Neuronal stem cell (in vitro differentiated cells): ENCODE measurements around the gene VEPH1.
A peak's percentile ranks its signal among the peaks of the same experiment; 100 is the strongest.

ENCODE experiments used
- DNase-seq: peaks from one replicate; pipeline ENCODE4 v3.0.0-alpha.2; 2013; ENCODE audit warnings: low spot score
- H2AFZ ChIP-seq: one replicate; pipeline ENCODE4 v1.6.1; 2013; ENCODE audit warnings: mild to moderate bottlenecking, low read length, inconsistent platforms
- H2AK5ac ChIP-seq: 2 replicates; pipeline ENCODE4 v1.6.1; 2013; ENCODE audit warnings: low read depth, mild to moderate bottlenecking, inconsistent platforms, low read length, moderate library complexity, mixed read lengths
- H2BK120ac ChIP-seq: 2 replicates; pipeline ENCODE4 v1.6.1; 2013; ENCODE audit warnings: low read depth, mild to moderate bottlenecking, inconsistent platforms, low read length, moderate library complexity, mixed read lengths
- H2BK12ac ChIP-seq: one replicate; pipeline ENCODE4 v1.6.1; 2013; ENCODE audit warnings: low read length, inconsistent platforms
- H2BK15ac ChIP-seq: 2 replicates; pipeline ENCODE4 v1.6.1; 2013; ENCODE audit warnings: mild to moderate bottlenecking, low read length, inconsistent platforms, mixed read lengths
- H2BK5ac ChIP-seq: one replicate; pipeline ENCODE4 v1.6.1; 2013; ENCODE audit warnings: inconsistent platforms, mild to moderate bottlenecking, low read length, moderate library complexity
- H3K14ac ChIP-seq: one replicate; pipeline ENCODE4 v1.6.1; 2013; ENCODE audit warnings: low read length, inconsistent platforms
- H3K18ac ChIP-seq: 2 replicates; pipeline ENCODE4 v1.6.1; 2013; ENCODE audit warnings: low read length, inconsistent platforms
- H3K23ac ChIP-seq: 2 replicates; pipeline ENCODE4 v1.6.1; 2013; ENCODE audit warnings: low read depth, mild to moderate bottlenecking, mixed read lengths, low read length, inconsistent platforms; ENCODE audit not compliant: poor library complexity
- H3K27ac ChIP-seq: replicated peaks from 3 replicates; pipeline ENCODE4 v1.5.1; 2013; ENCODE audit warnings: low read length, inconsistent platforms
- H3K27me3 ChIP-seq, 3 experiments: 2 replicates each; pipeline ENCODE4 v1.6.1; 2013; ENCODE audit warnings: low read length in 3 of 3, mild to moderate bottlenecking in 2 of 3, inconsistent platforms in 1 of 3, low read depth in 1 of 3, mixed read lengths in 1 of 3, moderate library complexity in 1 of 3; ENCODE audit not compliant: control insufficient read depth in 3 of 3, insufficient read depth in 3 of 3
- H3K36me3 ChIP-seq, 2 donors: replicated peaks in 1 of 2; 2 replicates each; pipeline ENCODE4 v1.6.1; 2013; ENCODE audit warnings: low read length in 2 of 2; ENCODE audit not compliant: control insufficient read depth in 2 of 2, insufficient read depth in 2 of 2
- H3K4ac ChIP-seq: 2 replicates; pipeline ENCODE4 v1.6.1; 2013; ENCODE audit warnings: inconsistent platforms, mild to moderate bottlenecking, low read length, moderate library complexity
- H3K4me1 ChIP-seq, 2 donors: 1 replicate in 1 of 2; 2 replicates in 1 of 2; pipeline ENCODE4 v1.6.1; 2013; ENCODE audit warnings: low read length in 2 of 2, low read depth in 1 of 2; ENCODE audit not compliant: control insufficient read depth in 2 of 2, insufficient read depth in 1 of 2
- H3K4me2 ChIP-seq: one replicate; pipeline ENCODE4 v1.6.1; 2013; ENCODE audit warnings: mild to moderate bottlenecking, low read length, inconsistent platforms; ENCODE audit not compliant: insufficient read depth, poor library complexity, severe bottlenecking
- H3K4me3 ChIP-seq, 2 donors: 2 replicates each; pipeline ENCODE4 v1.5.1; 2013; ENCODE audit warnings: low read length in 2 of 2, mild to moderate bottlenecking in 2 of 2, inconsistent platforms in 1 of 2, moderate library complexity in 1 of 2
- H3K79me1 ChIP-seq: one replicate; pipeline ENCODE4 v1.6.1; 2013; ENCODE audit warnings: low read depth, mild to moderate bottlenecking, inconsistent platforms, low read length, moderate library complexity
- H3K9ac ChIP-seq: one replicate; pipeline ENCODE4 v1.6.1; 2013; ENCODE audit warnings: mild to moderate bottlenecking, low read depth, low read length, inconsistent platforms; ENCODE audit not compliant: poor library complexity
- H3K9me3 ChIP-seq, 2 donors: replicated peaks in 1 of 2; 2 replicates each; pipeline versions ENCODE3 to v1.6.1; 2013; ENCODE audit warnings: low read length in 2 of 2, mild to moderate bottlenecking in 2 of 2, inconsistent platforms in 1 of 2, low read depth in 1 of 2, mixed read lengths in 1 of 2, moderate library complexity in 1 of 2; ENCODE audit not compliant: control insufficient read depth in 2 of 2, insufficient read depth in 1 of 2
- H4K8ac ChIP-seq: one replicate; pipeline ENCODE4 v1.6.1; 2013; ENCODE audit warnings: low read depth, mild to moderate bottlenecking, inconsistent platforms, low read length, moderate library complexity
- H4K91ac ChIP-seq: one replicate; pipeline ENCODE4 v1.6.1; 2013; ENCODE audit warnings: low read length, low read depth, mild to moderate bottlenecking, inconsistent platforms; ENCODE audit not compliant: poor library complexity
- WGBS, 2 donors: extraction: QIAGEN DNeasy Blood & Tissue Kit; methylation state at CpG; one replicate each; pipeline ENCODE4 v1.1.7; 2013; ENCODE audit warnings: missing lambda C conversion rate in 2 of 2, mixed read lengths in 1 of 2; ENCODE audit not compliant: insufficient read length in 2 of 2, insufficient replicate concordance in 1 of 2; ENCODE audit errors: extremely low coverage in 2 of 2; 5-methylcytosine and 5-hydroxymethylcytosine counted together

Gene VEPH1

GRCh38 chr3:157355276-157355675, 147.9 kb downstream of the VEPH1 start:
- H4K8ac ChIP-seq: no peak overlapping the region
- H2BK5ac ChIP-seq: no peak overlapping the region
- no peak overlapping the region for H2BK15ac ChIP-seq
- peaks cover 0 to 11% of the 10 kb centered on the region in 2 donors for H3K9me3 ChIP-seq
- H2BK12ac ChIP-seq: no peak overlapping the region
- no peak overlapping the region for H2BK120ac ChIP-seq
- peak overlapping the region; percentile 45 for H3K18ac ChIP-seq
- H3K9ac ChIP-seq: no peak overlapping the region
- DNase-seq: no peak
- H3K4me2 ChIP-seq: no peak overlapping the region
- H3K27ac ChIP-seq: no peak overlapping the region
- peaks cover 2 to 3% of the 10 kb centered on the region in 2 donors for H3K4me1 ChIP-seq
- H3K14ac ChIP-seq: no peak overlapping the region
- no peaks in the 10 kb centered on the region for H3K36me3 ChIP-seq
- no peak overlapping the region for H3K4me3 ChIP-seq
- H2AFZ ChIP-seq: peak overlapping the region; percentile 18
- no peak overlapping the region for H2AK5ac ChIP-seq
- no peaks in the 10 kb centered on the region for H3K27me3 ChIP-seq
- no peaks in the 10 kb centered on the region for H3K79me1 ChIP-seq
- WGBS, 2 donors: no CpG with 5 or more reads among the region's 2 CpGs
- H3K4ac ChIP-seq: no peak overlapping the region
- H4K91ac ChIP-seq: no peak overlapping the region
- H3K23ac ChIP-seq: no peak overlapping the region

DNA sequence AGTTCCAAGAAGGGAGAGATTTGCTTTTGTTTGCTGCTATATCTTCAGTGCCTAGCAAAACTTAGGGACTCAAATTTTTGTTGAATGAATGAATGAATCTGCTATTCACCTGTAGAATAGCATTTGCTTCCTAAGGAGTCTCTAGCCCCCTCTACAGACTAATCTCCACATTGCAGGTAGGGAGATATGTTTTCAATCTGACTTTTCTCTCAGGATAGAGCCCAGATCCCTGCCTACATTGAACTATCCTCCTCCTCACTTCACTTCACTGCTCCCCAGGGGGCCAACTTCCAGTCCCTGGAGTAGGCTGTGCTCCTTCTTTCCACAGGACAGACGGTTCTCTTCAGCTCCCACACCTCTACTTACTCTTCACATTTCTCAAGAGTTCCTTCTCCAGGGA, 148.5 kb downstream of the VEPH1 start:
- H2AFZ ChIP-seq: peak overlapping the region; percentile 18
- DNase-seq: no peak
- H2BK12ac ChIP-seq: no peak overlapping the region
- no CpG with 5 or more reads among the region's 1 CpG for WGBS, 2 donors
- no peak overlapping the region for H2BK120ac ChIP-seq
- no peak overlapping the region for H4K91ac ChIP-seq
- H3K36me3 ChIP-seq: no peaks in the 10 kb centered on the region
- no peak overlapping the region for H3K14ac ChIP-seq
- no peak overlapping the region for H3K4me3 ChIP-seq
- no peak overlapping the region for H2BK5ac ChIP-seq
- no peak overlapping the region for H3K23ac ChIP-seq
- no peak overlapping the region for H3K18ac ChIP-seq
- no peak overlapping the region for H4K8ac ChIP-seq
- H3K4ac ChIP-seq: no peak overlapping the region
- H3K9ac ChIP-seq: no peak overlapping the region
- no peaks in the 10 kb centered on the region for H3K27me3 ChIP-seq
- H3K4me1 ChIP-seq: peaks cover 0 to 2% of the 10 kb centered on the region in 2 donors
- H2AK5ac ChIP-seq: no peak overlapping the region
- H3K27ac ChIP-seq: no peak overlapping the region
- peaks cover 0 to 16% of the 10 kb centered on the region in 2 donors for H3K9me3 ChIP-seq
- no peaks in the 10 kb centered on the region for H3K79me1 ChIP-seq
- H2BK15ac ChIP-seq: no peak overlapping the region
- no peak overlapping the region for H3K4me2 ChIP-seq

GRCh38 chr3:157354254-157354653, 149.0 kb downstream of the VEPH1 start:
- no peaks in the 10 kb centered on the region for H3K36me3 ChIP-seq
- H3K18ac ChIP-seq: no peak overlapping the region
- H2AFZ ChIP-seq: no peak overlapping the region
- no peak overlapping the region for H2BK120ac ChIP-seq
- no peaks in the 10 kb centered on the region for H3K27me3 ChIP-seq
- no peak overlapping the region for H3K23ac ChIP-seq
- peaks cover 0 to 2% of the 10 kb centered on the region in 2 donors for H3K4me1 ChIP-seq
- no peak overlapping the region for H3K9ac ChIP-seq
- no peak overlapping the region for H3K4me2 ChIP-seq
- H3K9me3 ChIP-seq: peaks cover 0 to 21% of the 10 kb centered on the region in 2 donors
- H3K4me3 ChIP-seq: no peak overlapping the region
- no peaks in the 10 kb centered on the region for H3K79me1 ChIP-seq
- no peak overlapping the region for H2BK5ac ChIP-seq
- H3K4ac ChIP-seq: no peak overlapping the region
- H3K27ac ChIP-seq: no peak overlapping the region
- no peak overlapping the region for H2BK12ac ChIP-seq
- H4K8ac ChIP-seq: no peak overlapping the region
- WGBS, 2 donors: no CpG with 5 or more reads among the region's 1 CpG
- H3K14ac ChIP-seq: no peak overlapping the region
- H4K91ac ChIP-seq: no peak overlapping the region
- DNase-seq: no peak
- H2BK15ac ChIP-seq: no peak overlapping the region
- H2AK5ac ChIP-seq: no peak overlapping the region

DNA sequence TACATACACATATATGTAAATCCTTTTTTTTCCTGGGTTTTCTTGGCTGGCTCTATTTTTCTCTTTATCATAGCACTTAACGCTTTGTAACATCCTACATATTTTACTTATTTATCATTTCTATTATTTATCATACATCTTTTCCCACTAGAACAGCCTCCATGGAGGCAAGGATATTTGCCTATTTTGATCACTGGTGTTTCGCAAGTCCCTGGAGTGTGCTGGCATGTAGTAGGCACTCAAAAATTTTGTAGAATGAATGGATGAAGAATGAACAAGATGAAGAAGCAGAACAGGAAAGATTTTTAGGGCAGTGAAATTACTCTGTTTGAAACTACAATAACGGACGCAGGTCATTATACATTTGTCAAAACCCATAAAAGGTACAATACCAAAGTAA, 149.6 kb downstream of the VEPH1 start:
- H3K23ac ChIP-seq: no peak overlapping the region
- no peak overlapping the region for H3K4ac ChIP-seq
- no peak overlapping the region for H2AFZ ChIP-seq
- H3K27me3 ChIP-seq: no peaks in the 10 kb centered on the region
- H3K4me2 ChIP-seq: no peak overlapping the region
- H3K4me3 ChIP-seq: no peak overlapping the region
- H4K8ac ChIP-seq: no peak overlapping the region
- no peak overlapping the region for H2BK5ac ChIP-seq
- H2BK15ac ChIP-seq: no peak overlapping the region
- DNase-seq: no peak
- H3K9ac ChIP-seq: no peak overlapping the region
- H3K27ac ChIP-seq: no peak overlapping the region
- peaks cover 0 to 26% of the 10 kb centered on the region in 2 donors for H3K9me3 ChIP-seq
- no peak overlapping the region for H3K14ac ChIP-seq
- no peak overlapping the region for H3K18ac ChIP-seq
- no peaks in the 10 kb centered on the region for H3K79me1 ChIP-seq
- peaks cover 0 to 2% of the 10 kb centered on the region in 2 donors for H3K4me1 ChIP-seq
- H2BK120ac ChIP-seq: no peak overlapping the region
- no peak overlapping the region for H2AK5ac ChIP-seq
- no peaks in the 10 kb centered on the region for H3K36me3 ChIP-seq
- H4K91ac ChIP-seq: no peak overlapping the region
- WGBS, 2 donors: 100% methylated on average over 1 of the region's 4 CpGs
- no peak overlapping the region for H2BK12ac ChIP-seq
